Neural progenitor cell (in vitro differentiated cells): Measurements from ENCODE around the gene TTC27. TPM values are rescaled to one million over a fixed set of nuclear protein-coding genes. Genes with fewer than 3 reads are reported as not detected.
A peak's percentile ranks its signal among the peaks of the same experiment; 100 is the strongest.

Source experiments
- DNase-seq: peaks from one replicate; pipeline ENCODE4 v3.0.0-alpha.2; 2016; ENCODE audit warnings: low spot score
- H2AFZ ChIP-seq: fragments of 200-600 bp; sonication (generic); replicated peaks from 2 replicates; pipeline ENCODE4 v1.6.1; 2016; ENCODE audit warnings: antibody characterized with exemption
- H3F3A ChIP-seq: fragments of 200-600 bp; sonication (generic); 2 replicates; pipeline ENCODE4 v1.6.1; 2016; ENCODE audit warnings: antibody characterized with exemption, low read depth
- H3K27ac ChIP-seq: fragments of 200-600 bp; sonication (generic); 2 replicates; pipeline ENCODE4 v1.5.1; 2016; ENCODE audit warnings: mild to moderate bottlenecking
- H3K27me3 ChIP-seq: fragments of 200-600 bp; sonication (generic); 2 replicates; pipeline ENCODE4 v1.6.1; 2016; ENCODE audit warnings: mild to moderate bottlenecking, moderate library complexity
- H3K36me3 ChIP-seq: fragments of 200-600 bp; sonication (generic); 2 replicates; pipeline ENCODE4 v1.5.1; 2016
- H3K4me1 ChIP-seq: fragments of 200-600 bp; sonication (generic); 2 replicates; pipeline ENCODE4 v1.6.1; 2016; ENCODE audit warnings: mixed run types
- H3K4me2 ChIP-seq: fragments of 200-600 bp; sonication (generic); 2 replicates; pipeline ENCODE4 v1.6.1; 2016
- H3K4me3 ChIP-seq: fragments of 200-600 bp; sonication (generic); 2 replicates; pipeline ENCODE4 v1.5.1; 2016
- H3K79me2 ChIP-seq: fragments of 200-600 bp; sonication (generic); 2 replicates; pipeline ENCODE4 v1.6.1; 2016; ENCODE audit warnings: low read depth
- H3K9ac ChIP-seq: fragments of 200-600 bp; sonication (generic); 2 replicates; pipeline ENCODE4 v1.6.1; 2016
- H3K9me3 ChIP-seq: fragments of 200-600 bp; sonication (generic); 2 replicates; pipeline ENCODE4 v1.5.1; 2016; ENCODE audit warnings: low read depth
- H4K20me1 ChIP-seq: fragments of 200-600 bp; sonication (generic); 2 replicates; pipeline ENCODE4 v1.6.1; 2016; ENCODE audit warnings: low read depth
- H3K27ac Mint-ChIP-seq: 3 replicates; pipeline ENCODE4 v1.8.0; 2021; ENCODE audit warnings: mixed read lengths
- H3K27me3 Mint-ChIP-seq: 2 replicates; pipeline ENCODE4 v1.8.0; 2022; ENCODE audit warnings: low read depth, mild to moderate bottlenecking, inconsistent platforms, moderate library complexity, mixed read lengths; ENCODE audit not compliant: insufficient read depth
- H3K36me3 Mint-ChIP-seq: 3 replicates; pipeline ENCODE4 v1.8.0; 2021; ENCODE audit warnings: mixed read lengths
- H3K4me1 Mint-ChIP-seq: 3 replicates; pipeline ENCODE4 v1.8.0; 2021; ENCODE audit warnings: mixed read lengths
- H3K4me3 Mint-ChIP-seq: 3 replicates; pipeline ENCODE4 v1.8.0; 2021; ENCODE audit warnings: mild to moderate bottlenecking, moderate library complexity, mixed read lengths
- H3K9me3 Mint-ChIP-seq: 3 replicates; pipeline ENCODE4 v1.8.0; 2020; ENCODE audit warnings: mixed read lengths
- EZH2 ChIP-seq: fragments of 200-600 bp; sonication (generic); IDR thresholded peaks from 2 replicates; pipeline ENCODE4 v1.6.1; 2017; ENCODE audit warnings: antibody characterized with exemption, mild to moderate bottlenecking, moderate library complexity
- EZH2phosphoT487 ChIP-seq: fragments of 200-600 bp; sonication (generic); IDR thresholded peaks from 2 replicates; pipeline ENCODE4 v1.6.1; 2017; ENCODE audit warnings: antibody characterized with exemption
- total RNA-seq: library from RNA; depleted of rRNA; stranded (reverse); fragments of >200 nt; gene quantifications from 2 replicates; pipeline ENCODE4 v1.2.3, GENCODE V29; 2015; ENCODE audit warnings: low replicate concordance
- TF ChIP-seq, protein P1 (sequence below): fragments of 200-600 bp; sonication (generic); IDR thresholded peaks from 2 replicates; pipeline ENCODE4 v1.5.1; 2017; ENCODE audit warnings: antibody characterized with exemption, mild to moderate bottlenecking

TTC27 gene
- total RNA-seq, 1 donor from 2014 or later: 32.5 TPM

DNA sequence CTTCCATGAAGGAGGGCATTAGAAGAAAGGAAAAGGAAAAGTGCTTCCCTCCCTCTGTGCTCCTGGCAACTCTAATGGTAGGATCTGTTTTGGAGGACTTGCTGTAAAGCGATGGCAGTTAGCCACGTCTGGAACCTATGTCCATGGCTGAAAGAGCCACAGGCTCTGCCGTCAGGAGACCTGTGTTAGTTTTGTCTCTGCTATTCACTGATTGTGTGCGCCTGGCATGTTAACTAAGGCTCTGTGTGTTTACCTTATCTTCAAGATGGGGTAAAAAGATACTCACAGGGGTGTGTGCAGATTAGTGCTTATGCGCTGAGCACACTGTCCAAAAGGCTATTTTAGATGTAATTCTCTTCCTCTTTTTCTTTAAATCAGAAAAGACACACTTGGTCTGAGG is 209.1 kb downstream of the TTC27 start:
- Histone ChIP-seq H3K4me2 (no peak overlapping the region), H3K27ac (no peak overlapping the region), H3K9me3 (no peaks in the 10 kb centered on the region), H4K20me1 (no peaks in the 10 kb centered on the region), H3K4me1 (peaks cover 10% of the 10 kb centered on the region), H3K79me2 (no peaks in the 10 kb centered on the region), H3K9ac (no peak overlapping the region), H3K4me3 (no peak overlapping the region), H2AFZ (peak overlapping the region; percentile 69), H3K27me3 (no peaks in the 10 kb centered on the region), H3F3A (no peaks in the 10 kb centered on the region), H3K36me3 (no peaks in the 10 kb centered on the region)
- DNase-seq: no peak
- H3K9me3 Mint-ChIP-seq: peaks cover 11% of the 10 kb centered on the region
- H3K27me3 Mint-ChIP-seq: peaks cover 2% of the 10 kb centered on the region
- TF ChIP-seq EZH2phosphoT487: no peak
- TF ChIP-seq, protein P1, sequence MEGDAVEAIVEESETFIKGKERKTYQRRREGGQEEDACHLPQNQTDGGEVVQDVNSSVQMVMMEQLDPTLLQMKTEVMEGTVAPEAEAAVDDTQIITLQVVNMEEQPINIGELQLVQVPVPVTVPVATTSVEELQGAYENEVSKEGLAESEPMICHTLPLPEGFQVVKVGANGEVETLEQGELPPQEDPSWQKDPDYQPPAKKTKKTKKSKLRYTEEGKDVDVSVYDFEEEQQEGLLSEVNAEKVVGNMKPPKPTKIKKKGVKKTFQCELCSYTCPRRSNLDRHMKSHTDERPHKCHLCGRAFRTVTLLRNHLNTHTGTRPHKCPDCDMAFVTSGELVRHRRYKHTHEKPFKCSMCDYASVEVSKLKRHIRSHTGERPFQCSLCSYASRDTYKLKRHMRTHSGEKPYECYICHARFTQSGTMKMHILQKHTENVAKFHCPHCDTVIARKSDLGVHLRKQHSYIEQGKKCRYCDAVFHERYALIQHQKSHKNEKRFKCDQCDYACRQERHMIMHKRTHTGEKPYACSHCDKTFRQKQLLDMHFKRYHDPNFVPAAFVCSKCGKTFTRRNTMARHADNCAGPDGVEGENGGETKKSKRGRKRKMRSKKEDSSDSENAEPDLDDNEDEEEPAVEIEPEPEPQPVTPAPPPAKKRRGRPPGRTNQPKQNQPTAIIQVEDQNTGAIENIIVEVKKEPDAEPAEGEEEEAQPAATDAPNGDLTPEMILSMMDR: no peak
- no peak for TF ChIP-seq EZH2
- no peak overlapping the region for H3K4me3 Mint-ChIP-seq
- H3K27ac Mint-ChIP-seq: no peak overlapping the region
- peaks cover 3% of the 10 kb centered on the region for H3K36me3 Mint-ChIP-seq
- H3K4me1 Mint-ChIP-seq: peaks cover 15% of the 10 kb centered on the region

DNA sequence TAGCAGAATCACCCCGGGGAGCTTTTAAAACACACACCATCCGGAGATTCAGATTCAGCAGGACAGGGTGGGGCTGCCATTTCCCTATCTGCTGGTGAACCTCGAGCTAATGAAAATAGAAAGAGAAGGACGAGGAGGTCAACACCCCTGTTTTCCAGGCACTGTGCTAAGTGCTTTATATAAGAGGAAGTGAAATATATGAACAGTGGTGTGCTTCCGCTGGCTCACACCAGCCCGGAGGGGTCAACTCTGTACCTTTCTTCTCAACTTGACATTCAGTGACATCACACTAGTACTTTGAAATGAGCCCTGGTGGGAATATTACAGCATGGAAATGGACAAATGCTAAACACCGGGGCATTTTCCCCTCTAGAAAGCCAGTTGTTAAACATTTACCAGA is 210.6 kb downstream of the TTC27 start:
- DNase-seq: no peak
- Histone ChIP-seq H3K27me3 (no peaks in the 10 kb centered on the region), H3K79me2 (no peaks in the 10 kb centered on the region), H3K4me3 (no peak overlapping the region), H3K27ac (no peak overlapping the region), H3K4me1 (no peaks in the 10 kb centered on the region), H3K36me3 (no peaks in the 10 kb centered on the region), H3F3A (no peaks in the 10 kb centered on the region), H3K4me2 (no peak overlapping the region), H3K9me3 (no peaks in the 10 kb centered on the region), H4K20me1 (no peaks in the 10 kb centered on the region), H3K9ac (no peak overlapping the region), H2AFZ (no peak overlapping the region)
- no peak overlapping the region for H3K27ac Mint-ChIP-seq
- H3K36me3 Mint-ChIP-seq: peaks cover 3% of the 10 kb centered on the region
- TF ChIP-seq EZH2phosphoT487: no peak
- TF ChIP-seq, protein P1: no peak
- no peak for TF ChIP-seq EZH2
- peaks cover 5% of the 10 kb centered on the region for H3K4me1 Mint-ChIP-seq
- no peak overlapping the region for H3K4me3 Mint-ChIP-seq
- H3K9me3 Mint-ChIP-seq: peaks cover 12% of the 10 kb centered on the region
- H3K27me3 Mint-ChIP-seq: peaks cover 2% of the 10 kb centered on the region

DNA sequence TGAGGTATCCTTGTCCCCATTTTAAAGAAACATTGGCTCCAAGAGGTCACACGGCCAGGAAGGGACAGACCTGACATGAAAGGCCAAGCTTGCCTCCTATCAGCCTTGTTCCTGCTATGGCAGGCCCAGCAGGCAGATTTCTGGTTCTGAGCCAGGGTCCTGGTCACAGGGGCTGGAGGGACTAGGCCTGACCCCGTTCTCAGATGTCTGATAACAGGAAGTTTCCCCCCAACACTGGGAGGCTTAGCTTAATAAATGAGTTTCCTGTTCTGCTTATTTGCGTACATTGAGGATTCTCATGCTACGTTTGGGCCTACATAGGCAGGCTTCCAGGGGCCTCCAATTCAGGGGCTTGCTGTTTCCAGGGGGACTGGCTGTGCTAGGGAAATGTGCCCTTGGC is 211.1 kb downstream of the TTC27 start:
- no peaks in the 10 kb centered on the region for H3K27me3 ChIP-seq
- no peaks in the 10 kb centered on the region for H4K20me1 ChIP-seq
- TF ChIP-seq, protein P1: no peak
- TF ChIP-seq EZH2phosphoT487 (no peak), EZH2 (no peak)
- H3K36me3 ChIP-seq: no peaks in the 10 kb centered on the region
- no peaks in the 10 kb centered on the region for H3F3A ChIP-seq
- no peak overlapping the region for H3K27ac Mint-ChIP-seq
- no peaks in the 10 kb centered on the region for H3K79me2 ChIP-seq
- peaks cover 2% of the 10 kb centered on the region for H3K4me1 Mint-ChIP-seq
- no peaks in the 10 kb centered on the region for H3K4me1 ChIP-seq
- H2AFZ ChIP-seq: no peak overlapping the region
- H3K4me2 ChIP-seq: no peak overlapping the region
- H3K9me3 ChIP-seq: no peaks in the 10 kb centered on the region
- no peak overlapping the region for H3K9ac ChIP-seq
- peaks cover 3% of the 10 kb centered on the region for H3K36me3 Mint-ChIP-seq
- H3K9me3 Mint-ChIP-seq: peaks cover 11% of the 10 kb centered on the region
- no peak overlapping the region for H3K4me3 Mint-ChIP-seq
- no peak overlapping the region for H3K27ac ChIP-seq
- H3K4me3 ChIP-seq: no peak overlapping the region
- no peak for DNase-seq
- peaks cover 2% of the 10 kb centered on the region for H3K27me3 Mint-ChIP-seq
